ENCODE measurements around the gene PRSS27.

Gene PRSS27

DNA sequence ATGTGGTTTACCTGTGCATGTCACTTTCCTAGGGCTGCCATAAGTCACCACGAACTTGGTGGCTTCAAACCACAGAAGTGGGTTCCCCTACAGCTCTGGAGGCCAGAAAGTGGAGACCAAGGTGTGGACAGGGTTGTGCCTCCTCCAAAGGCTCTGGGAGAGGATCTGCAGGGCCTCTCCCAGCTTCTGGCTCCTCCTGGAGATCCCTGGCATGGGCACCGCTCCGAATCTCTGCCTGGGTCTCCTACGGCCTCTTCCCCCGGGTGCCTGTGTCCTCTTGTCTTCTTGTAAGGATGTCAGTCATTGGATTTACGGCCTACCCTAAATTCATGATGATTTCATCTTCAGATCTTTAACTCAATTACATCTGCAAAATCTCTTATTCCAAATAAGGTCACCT, 29.9 kb upstream of the PRSS27 start:
- DNase-seq = no peak

- no peak for DNase-seq
Measured at GRCh38 chr16:2749476-2749875, 29.5 kb upstream of the PRSS27 start.

- peak; percentile 33 for DNase-seq
Measured at GRCh38 chr16:2748757-2749455, 28.9 kb upstream of the PRSS27 start.

DNA sequence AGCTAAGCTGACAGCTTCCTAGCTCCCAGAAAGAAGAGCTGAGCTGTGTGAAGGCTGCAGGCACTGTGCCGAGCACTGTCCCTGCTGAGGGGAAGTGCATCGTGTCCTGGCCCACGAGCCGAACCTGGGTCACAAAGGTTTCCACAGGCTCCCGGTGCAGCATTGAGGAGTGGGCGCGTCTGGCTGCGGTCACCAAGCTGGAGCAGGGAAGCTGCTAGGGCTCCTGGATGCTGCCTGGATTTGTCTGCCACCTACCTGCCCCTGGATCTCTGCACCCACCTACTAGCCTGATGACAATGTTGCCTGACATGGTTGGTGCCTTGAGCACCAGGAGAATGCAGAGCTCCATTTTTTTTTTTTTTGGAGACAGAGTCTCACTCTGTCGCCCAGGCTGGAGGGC, 25.9 kb upstream of the PRSS27 start:
- no peak for DNase-seq

DNA sequence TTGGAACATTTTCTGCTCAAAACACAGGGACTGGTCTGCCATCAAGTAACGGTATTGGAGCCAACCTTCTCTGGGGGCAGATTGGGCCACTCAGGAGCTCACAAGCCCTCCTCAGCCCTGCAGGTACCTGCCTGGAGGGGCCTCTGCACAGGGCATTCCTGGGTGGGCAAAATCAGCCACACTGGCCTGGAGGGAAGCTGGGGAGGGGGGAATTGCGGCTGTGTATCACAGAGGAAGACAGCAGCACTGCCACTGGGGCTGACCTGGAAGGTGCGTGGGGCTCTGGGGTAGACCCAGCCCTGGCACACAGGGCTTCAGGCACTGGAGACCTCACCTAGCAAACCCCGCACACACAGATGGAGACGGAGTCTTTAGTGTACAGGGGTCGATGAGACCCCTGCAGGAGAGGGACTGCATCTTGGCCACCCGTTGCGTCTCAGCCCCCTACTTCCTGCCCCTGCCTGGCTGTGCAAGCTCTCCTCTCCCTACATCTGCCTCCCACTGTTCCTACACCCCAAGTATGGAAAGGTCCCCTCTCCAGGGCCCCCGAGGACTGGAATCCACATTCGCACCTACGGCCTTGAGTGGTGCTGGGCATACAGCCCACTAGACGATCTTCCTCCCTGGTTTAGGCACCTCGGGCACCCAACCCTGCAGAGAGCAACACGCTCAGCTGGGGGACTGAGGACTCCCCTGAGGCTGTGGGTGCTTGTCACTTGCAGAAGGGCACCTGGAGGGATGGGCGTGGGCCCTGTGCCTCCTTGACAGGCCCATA, 25.3 kb upstream of the PRSS27 start:
- no peak for DNase-seq

GRCh38 chr16:2744711-2745110, 24.7 kb upstream of the PRSS27 start:
- no peak for DNase-seq

- DNase-seq = no peak
Measured at GRCh38 chr16:2743007-2743810, 23.2 kb upstream of the PRSS27 start.

DNA sequence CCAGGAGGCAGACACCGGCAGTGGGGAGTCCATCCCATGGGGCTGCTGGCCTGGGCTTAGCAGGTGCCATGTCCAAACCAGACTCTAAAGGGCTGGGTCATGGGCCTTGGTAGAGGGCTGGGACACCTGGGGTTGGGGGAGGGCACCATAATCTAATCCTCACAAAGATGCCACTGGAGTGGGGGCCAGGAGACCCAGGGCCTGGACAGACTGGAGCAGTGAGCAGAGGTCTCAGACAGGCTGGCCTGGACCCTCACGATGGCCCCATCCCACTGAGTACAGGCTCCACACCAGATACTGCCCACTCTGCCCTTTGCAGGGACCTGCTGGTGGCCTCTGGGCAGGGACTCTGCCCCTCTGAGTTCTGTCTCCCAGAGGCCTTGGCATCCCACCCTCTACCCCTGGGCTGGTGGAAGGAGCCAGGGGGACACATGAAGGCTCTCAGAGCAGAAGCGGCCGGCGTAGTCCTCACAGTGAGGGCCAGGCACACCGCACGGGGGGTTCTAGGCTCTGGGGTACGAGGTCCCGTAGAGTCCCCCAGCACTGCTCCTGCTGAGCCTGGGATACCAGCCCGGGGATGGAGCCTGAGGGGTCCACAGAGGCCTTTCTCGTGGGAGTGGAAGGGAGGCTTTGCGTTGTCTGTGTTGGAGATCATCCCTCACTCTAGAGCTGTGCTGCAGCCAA, 22.4 kb upstream of the PRSS27 start:
- no peak for DNase-seq

DNA sequence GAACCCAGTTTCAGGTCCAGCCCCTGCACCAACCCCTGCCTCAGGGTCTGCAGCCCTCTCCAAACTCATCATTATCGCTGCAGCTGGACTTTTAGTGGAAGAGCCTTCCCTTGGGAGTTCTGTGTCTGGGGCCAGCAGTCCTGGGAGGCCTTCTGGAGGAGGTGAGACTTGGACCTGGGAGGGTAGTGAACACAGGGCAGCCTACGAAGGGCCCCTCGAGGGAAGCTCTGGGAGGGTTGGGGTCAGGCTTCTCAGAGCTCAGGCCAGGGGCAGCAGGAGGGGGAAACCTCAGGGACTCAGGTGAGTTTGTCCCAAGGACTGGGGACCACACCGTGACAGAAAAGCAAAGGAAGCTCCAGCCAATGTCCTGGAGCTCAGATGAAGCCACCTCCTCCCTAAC, 21.1 kb upstream of the PRSS27 start:
- no peak for DNase-seq

GRCh38 chr16:2740476-2740875, 20.5 kb upstream of the PRSS27 start:
- DNase-seq = no peak

DNA sequence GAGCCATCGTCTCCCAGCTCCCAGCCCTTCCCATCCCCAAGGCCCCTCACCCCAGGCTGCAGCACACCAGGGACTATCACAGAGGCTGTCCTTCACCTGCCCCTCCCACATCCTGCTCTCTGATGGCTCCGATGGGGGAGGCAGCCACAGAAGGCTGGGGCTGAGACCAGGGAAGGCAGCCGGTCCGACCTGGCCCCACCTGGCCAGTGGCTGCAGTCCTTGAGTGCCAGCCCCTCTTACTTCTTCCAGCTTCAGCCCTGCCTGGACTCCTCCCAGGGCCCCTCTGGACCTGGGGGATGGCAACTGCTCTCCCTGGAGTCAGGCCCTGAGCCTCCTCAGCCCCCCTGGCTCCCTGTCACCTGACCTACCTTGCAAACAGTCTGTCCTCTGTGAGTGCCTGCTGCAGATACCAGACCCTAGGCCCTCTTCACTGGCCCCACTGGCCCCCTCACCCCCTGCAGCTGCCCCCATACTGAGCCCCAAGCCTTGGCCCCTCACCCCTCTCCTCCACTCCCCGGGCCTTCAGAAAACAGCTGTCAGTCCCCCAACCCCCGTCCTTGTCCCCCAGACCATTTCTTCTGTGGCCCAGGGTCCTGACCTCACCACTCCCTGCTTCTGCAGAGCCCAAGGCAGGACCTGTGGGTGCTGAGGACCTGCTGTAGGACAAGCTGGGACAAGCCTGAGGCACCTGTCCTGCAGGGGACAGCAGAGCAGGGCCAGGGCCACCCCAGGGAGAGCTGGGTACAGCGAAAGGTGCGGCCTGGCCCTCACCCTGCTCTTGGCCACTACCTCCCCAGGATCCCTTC, 19.8 kb upstream of the PRSS27 start:
- DNase-seq = no peak

DNA sequence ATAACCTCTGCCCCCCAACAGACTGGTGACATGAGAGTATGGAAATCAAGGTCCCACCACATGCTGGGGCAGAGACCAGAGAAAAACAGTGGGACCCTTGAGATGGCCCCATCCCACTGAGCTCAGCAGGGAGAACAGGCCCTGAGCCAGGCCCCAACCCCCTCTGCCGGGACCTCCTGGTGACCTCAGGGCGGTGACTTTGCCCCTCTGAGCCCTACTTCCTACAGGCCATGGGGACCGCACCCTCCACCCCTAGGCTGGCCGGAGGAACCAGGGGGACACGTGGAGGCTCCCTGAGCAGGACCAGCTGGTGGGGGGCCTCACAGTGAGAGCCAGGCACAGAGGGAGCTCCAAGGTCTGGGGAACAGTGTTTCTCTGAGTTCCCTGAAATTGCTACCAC, 18.6 kb upstream of the PRSS27 start:
- no peak for DNase-seq

- no peak for DNase-seq
Measured at GRCh38 chr16:2737895-2738418, 17.9 kb upstream of the PRSS27 start.

- DNase-seq = no peak
Measured at GRCh38 chr16:2737238-2737605, 17.2 kb upstream of the PRSS27 start.

DNA sequence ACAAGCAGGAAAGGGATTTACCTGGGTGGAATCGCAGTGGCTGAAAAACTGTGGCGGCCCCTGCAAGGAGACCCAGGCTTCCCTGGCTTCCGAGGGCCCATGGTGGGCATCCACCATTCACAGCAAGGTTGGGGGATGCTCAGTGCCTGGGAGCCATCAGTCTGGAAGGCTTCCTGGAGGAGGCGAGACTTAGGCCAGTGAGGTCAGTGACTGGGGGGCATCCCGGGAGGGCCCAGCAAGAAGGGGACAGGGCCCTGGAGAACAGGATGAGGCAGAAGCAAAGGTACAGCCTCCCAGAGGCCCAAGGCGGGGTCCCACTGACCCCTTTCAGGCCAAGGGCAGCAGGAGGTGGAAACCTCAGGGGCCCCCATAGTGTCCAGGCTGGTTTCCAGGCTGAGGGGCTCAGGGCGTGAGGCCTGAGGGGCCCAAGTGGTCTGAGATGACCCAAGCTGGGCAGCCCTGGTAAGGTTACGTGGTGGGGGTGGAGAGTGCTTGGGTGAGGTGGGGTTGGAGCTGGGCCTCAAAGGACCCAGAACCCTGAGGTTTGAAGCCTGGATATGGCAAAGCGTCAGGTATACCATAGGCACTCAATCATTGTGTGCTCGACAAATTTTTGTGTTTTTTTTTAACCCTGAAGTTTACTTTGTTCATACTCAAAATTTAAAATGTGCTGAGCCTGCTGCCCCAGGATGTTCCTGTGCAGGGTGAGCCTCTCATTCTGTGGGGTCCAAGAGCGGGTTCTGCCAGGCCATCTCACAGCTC, 16.6 kb upstream of the PRSS27 start:
- no peak for DNase-seq

GRCh38 chr16:2734844-2735515, 15.0 kb upstream of the PRSS27 start:
- no peak for DNase-seq

GRCh38 chr16:2728034-2728433, 8.0 kb upstream of the PRSS27 start:
- no peak for DNase-seq

- no peak for DNase-seq
Measured at GRCh38 chr16:2726923-2727322, 6.9 kb upstream of the PRSS27 start.

DNA sequence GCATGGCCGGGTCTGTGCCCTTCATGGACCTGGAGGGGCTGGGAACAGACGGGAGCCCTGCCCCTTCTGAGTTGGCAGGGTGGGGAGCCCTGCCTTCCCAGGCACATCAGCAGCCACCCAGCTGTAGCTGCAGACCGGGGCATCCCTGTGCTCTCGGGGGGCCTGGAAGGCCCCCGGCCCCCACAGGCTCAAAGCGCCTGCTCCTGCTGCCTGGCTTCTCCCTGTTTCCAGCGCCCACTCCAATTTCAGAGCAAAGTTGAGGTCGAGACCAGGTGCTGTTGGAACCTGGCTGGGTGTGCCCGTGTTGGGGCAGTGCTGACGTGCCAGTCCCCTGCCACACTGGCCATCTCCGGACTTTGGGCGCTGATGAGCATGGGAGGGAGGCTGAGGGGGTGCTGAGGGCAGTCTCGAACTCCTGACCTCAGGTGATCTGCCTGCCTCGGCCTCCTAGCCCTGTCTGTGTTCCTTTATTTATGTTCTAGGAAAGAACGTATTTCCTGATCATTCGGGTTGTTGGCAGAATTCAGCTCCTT, 4.9 kb upstream of the PRSS27 start:
- DNase-seq = no peak

- DNase-seq = no peak
Measured at GRCh38 chr16:2724088-2724676, 4.2 kb upstream of the PRSS27 start.
